Measurements from ENCODE around the gene CHURC1.

The CHURC1 gene

DNA sequence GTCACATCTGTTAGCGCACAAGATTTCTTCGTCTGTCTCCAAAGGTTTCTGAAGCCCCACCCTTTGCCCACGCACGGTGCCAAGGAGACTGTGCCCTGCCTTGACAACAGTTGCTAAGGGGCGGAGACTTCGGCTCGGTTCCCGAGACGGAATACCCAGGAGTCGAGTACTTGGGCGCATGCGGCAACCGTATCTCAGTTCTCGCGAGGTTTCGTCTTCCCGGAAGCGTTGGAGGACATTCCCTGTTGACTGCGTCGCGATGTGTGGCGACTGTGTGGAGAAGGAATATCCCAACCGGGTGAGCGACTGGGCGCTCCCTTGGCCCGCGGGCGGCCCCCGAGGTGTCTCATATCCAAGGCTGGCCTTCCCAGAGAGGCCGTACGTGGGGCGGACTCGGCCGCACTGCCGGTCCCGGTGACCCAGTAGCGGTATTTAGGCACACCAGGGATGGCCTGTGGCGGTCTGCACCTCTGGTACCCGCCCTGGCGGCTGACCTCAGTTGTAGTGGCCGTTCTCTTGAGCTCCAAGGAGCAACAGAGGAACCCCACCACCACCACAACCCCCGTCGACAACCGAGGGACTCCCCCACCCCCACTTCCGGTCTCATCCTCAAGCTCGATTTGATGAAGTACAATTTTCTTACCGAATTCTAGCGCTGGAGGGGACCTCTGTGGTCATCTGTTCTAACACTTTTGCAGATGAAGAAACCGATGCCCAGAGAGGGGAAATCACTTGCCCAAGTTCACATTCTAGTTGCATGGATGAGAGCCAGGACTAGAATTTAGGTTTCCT is at the start of gene CHURC1:
TSS of gene CHURC1 (plus strand) at position 219 of the 792 bp plus-strand sequence. CDS start at position 260, 41 bp downstream.
- peak; percentile 97 for DNase-seq (ENCODE audit: low spot score)

DNA sequence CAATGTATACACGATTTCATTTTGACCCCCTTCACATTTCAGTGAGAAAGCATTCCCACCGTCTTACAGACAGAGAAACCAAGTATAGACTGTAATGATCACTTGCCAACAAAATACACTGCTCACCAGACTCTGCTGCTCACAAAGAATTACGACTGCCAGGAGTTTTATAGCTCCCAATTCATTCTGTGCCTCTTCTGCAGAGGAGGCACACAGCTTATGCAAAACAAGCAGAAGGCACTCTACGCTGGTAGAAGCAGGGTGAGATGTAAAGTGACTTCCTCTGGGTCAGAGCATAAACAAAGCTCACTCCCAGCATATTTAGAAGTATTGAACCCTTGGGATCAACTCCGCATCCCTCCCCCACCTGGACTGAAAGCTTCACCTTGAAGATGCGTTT is 49.1 kb upstream of the CHURC1 start:
- peak; percentile 9 for DNase-seq (ENCODE audit: low spot score)

DNA sequence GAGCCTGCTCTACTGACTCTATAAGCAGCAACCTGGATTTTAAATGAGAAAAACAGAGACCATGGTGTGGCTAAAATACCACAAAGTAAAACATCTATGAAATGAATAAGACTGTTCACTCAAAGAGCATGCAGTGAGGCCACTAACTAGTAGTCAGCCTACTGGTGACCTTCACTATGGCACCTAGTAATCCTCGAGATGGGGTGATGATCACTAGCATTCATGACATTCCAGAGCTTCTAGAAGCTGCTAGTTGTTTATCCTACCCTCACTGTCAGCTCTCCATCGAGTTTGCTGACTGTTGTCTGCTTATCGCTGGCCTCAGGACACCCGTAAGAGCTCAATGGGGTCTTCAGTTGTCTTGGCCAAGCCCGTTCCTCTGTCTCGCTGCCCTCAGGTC is 48.3 kb upstream of the CHURC1 start:
- DNase-seq (ENCODE audit: low spot score) = no peak

DNA sequence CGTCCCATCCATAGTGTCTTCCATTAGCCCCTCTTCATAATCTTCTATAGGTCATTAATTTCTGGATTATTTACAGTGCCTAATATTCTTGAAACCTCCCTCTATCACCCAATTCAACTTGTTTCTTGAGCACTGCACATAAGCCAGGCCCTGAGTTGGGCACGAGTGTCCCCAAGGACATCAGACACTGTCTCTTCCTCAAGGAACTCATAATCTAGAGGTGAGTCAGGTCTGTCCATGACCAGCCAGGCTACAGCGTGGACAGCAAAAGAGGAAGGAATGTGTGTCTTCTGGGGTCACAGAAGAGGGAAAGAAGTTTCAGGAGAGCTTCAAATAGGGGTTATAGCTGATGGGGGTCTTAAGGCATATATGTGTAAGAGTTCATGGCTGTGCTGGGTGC is 47.1 kb upstream of the CHURC1 start:
- DNase-seq (ENCODE audit: low spot score) = no peak

DNA sequence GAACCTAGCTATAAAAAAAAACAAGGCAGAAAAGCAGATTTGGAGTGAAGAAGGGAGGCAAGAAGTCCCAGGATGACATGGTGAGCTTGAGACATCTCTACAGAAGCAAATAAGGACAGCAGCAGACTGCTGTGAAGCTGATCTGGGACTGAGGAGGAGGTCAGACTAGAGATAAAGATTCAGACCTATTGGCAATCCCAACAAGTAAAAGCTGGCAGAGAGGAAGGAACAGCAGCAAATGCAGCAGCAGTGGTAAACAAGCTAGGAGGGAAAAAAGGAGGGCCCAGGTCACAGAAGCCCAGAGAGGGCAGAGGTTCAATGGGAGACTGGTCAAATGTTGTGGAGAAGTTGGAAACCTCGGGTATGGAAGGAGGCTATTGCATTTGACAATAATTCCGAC is 45.9 kb upstream of the CHURC1 start:
- no peak for DNase-seq (ENCODE audit: low spot score)

DNA sequence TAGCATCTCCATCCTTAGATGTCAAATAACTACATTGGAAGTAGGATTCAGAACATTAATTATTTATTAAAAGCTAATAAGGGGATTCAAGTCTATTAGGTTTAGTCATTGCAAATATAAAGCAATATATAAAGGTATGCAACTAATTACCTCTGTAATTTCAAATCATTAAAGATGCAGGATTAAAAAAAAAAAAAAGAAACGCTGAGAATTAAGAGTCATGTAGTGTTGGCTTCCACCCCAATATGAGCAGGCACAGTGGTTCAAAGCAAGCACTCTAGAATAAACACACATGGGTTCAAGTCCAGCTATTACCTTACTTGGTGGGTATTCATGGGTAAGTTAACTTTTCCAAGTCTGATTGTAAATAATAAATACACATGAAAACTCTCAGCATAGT is 45.4 kb upstream of the CHURC1 start:
- DNase-seq (ENCODE audit: low spot score) = no peak

DNA sequence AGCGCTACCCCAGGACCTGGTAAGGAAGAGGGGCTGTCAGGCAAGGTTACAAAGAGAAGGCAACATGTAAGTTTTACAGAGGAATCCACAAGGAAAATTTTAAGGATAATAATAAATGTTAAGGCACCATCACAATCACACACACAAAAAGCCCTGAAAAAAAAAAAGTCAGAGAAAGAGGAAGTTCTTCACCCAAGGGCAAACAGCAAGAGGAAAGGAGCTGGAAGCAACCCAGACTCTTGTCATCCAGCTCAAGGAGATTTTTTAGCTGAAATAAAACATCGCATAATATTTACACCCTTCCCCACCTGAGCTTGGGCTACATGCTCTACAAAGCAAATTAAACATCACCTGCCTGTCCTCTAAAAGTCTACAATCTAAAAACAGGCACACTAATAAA is 44.1 kb upstream of the CHURC1 start:
- no peak for DNase-seq (ENCODE audit: low spot score)

DNA sequence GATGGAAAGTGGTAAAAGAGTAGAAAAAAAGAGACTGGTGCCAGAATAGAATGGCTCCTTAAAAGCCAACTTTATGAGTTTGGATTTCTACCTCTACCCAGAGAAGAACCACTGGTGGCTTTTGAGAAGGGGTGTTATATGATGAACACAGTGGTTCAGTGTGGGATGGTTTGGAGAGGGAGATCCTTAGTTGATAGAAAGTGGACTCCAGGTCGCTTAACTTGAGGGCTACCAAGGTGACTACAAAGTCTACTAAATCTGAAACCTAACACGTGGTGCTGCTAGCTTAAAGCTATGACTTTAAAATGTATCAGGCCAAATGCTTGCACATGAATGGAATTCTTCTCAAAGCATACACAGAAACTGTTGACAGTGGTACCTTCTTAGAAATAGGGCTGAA is 42.9 kb upstream of the CHURC1 start:
- DNase-seq (ENCODE audit: low spot score) = no peak

DNA sequence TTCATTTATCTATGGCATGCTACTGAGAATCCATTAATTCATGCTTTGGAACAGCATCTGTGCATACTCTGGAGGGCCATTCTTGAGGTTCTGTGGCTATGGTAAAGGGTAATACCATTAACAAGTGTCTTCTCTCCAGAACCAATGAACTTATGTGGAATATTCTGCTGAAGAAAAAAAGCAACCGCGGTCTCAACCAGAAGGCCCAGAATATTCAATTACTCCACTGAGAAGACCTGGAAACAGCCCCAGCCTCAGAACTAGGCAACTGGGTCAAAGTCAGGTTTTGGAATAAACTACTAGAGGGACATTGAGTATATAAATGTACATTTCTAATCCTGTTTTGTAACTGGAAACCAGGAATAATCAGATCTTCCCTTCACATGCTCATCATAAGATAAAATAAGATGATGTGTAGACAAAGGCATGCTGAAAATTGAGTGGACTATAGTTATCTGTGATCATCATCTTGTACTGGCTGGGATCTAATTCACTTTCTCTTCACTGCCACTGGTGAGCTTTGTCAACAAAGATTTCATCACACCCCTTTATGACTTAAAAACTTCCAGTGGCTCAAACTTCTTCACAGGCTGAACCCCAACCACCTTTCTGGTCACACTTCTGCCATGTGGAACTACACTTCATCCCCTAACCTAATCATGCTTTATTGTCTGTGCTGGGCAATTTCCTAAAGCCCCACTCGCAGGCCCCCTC is 40.6 kb upstream of the CHURC1 start:
- no peak for DNase-seq (ENCODE audit: low spot score)

DNA sequence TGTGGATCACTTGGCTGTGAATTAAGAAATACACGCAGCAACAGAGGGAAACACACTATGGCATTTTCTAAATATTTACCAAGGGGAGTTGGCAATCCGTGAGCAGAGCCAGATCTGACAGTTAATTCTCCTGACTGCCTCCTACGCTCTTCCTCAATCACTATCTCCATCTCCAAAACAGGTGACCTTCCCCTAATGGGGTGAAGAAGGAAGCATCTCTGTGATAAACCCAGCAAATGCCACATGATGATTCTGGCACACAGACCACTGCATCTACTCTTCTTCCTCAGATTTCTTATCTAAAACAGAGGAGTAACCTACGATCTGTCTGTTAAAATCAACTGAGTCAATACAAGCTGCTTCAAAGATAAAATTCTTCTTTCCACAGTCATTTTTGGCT is 38.9 kb upstream of the CHURC1 start:
- no peak for DNase-seq (ENCODE audit: low spot score)

DNA sequence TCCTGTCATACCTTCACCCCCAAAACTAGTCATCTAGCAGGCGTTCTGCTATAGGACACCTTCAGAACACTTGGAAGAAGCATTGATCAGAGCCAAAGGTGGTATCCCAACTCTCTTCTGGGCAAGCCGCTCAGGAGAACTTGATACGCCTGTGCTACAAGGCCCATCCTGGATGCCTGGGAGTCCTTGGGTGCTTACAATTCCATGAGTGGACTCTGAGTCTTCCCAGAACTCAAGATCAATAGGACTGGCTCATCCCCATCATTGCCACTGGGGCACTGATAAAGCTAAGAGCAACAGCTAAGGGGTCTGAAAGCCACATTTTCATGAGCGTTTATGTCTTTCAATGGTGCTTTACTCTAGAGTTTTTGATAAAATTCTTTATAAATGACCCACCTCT is 36.4 kb upstream of the CHURC1 start:
- DNase-seq (ENCODE audit: low spot score) = no peak

DNA sequence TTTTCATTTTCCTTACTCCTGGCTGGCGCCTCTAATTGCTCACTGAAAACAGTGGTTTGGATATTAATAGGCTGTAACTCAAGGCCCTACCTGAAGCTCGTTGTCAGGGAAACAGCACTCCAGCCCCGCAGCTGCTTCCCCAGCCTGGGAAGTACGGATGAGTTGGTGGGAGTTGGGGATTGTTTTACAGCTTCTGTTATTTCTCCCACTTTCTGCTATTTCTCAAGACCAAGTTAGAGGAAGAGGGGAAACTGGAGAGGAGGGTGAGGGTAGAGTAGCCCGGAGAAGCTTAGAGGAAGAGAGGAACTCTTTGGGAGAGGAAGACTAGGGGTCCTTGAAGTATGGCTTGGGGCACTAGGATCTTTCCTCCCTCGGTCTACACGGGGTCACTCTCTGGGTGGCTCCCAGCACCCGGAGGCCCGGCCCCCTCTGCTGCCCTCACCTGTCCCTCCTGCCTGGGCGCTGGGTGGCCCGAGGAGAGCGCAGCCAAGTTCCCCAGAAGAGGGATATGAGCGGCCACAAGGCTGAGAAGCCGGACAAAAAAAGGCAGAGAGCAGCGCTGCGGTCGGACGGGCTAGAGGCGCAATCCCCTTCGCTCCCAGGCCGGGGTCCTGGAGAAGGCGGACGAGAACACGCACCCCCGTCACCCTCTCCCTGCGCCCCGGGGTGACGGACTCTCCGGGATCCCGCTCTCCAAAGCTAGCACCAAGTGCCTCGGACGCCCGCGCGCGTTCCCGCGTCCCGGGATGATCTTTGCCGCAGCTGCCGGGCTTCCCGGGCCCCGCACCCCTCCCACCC is 35.2 kb upstream of the CHURC1 start:
- DNase-seq (ENCODE audit: low spot score) = peak; percentile 51

DNA sequence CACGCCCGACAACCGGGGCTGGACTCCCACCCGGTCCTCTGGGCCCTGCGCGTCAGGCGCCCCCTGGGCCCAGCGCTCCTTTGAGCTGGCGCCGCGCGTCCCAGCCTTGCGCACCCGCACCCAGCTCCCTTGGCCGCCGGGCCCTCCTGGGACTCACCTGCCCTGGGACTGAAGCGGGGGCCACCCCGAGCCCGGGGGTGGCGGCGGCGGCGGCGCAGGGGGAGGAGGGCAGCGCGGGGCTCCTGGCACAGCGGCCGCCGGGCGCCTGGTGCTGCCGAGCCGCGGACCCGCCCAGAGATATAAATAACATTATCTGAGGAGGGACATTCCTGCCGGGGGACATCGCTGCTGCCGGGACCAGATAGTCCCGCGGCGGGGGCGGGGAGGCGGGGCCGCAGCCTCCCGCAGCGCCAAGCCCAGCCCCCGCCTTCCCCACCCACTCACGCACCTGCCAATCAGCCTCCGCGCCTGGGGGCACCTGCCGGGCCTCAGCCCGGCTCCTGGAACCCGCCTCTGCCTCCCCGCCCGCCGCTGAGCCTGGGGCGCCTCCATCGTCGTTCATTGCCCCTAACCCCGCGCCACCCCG is 34.5 kb upstream of the CHURC1 start, which contains the start of gene SPTB:
TSS of gene SPTB (minus strand) at position 273 of the 586 bp plus-strand sequence. CDS start 56,813 bp downstream, outside the sequence.
- peak; percentile 27 for DNase-seq (ENCODE audit: low spot score)

DNA sequence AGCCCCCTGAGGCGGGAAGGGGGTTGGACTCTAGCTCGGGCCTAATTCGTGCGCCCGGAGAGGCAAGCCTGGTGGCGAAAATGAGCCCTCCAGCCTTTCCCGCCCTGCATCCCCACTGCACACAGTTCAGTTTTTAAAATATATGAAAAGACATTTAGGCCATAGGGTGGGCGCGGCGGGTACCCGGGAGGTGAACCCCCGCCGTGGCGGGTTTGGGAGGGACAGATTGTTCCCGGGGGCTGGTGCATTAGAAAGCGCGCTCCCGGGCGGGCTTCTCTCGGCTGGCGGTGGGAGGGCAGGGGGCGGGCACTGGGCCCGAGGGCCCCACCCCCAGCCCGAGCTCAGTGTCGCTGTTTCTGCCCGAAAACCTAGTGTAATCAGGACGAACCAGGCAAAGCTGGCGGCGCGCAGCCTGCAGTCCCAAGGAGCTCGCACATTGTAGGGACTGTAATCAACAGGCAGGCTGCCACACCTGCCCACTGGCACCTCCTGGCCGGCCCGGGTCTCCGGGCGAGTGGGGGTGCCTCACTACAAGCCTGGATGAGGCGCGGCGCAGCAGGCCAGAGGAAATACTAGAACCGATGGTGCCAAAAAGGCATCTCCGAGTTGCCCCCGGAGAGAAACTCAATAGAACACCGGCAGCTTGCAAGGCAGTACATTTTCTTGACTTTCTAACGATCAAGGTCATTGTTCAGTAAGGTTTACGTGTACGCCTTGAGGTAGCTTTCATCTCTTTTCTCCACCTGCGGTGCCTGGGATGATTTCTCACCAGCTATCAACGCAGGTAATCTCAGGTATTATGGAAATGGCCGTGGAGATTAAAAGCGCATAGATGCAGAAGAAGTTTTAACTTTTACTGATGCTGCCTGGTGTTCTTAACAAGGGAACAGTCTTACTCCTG is 33.8 kb upstream of the CHURC1 start:
- DNase-seq (ENCODE audit: low spot score) = peak; percentile 53

DNA sequence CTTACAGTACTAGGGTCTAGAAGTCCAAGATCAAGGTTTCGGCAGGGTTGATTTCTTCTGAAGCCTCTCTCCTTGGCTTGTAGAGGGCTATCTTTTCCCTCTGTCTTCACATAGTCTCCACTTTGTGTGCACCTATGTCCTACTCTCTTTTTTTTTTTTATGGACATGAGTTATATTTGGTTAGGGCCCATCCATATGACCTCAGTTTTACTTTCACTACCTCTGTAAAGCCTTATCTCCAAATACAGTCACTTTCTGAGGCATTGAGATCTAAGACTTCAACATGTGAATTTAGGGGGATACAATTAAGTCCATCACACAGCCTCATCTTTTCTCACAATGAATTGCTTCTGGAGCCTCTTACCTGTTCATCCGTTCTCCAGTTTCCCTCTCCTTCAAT is 28.7 kb upstream of the CHURC1 start:
- DNase-seq (ENCODE audit: low spot score) = no peak

DNA sequence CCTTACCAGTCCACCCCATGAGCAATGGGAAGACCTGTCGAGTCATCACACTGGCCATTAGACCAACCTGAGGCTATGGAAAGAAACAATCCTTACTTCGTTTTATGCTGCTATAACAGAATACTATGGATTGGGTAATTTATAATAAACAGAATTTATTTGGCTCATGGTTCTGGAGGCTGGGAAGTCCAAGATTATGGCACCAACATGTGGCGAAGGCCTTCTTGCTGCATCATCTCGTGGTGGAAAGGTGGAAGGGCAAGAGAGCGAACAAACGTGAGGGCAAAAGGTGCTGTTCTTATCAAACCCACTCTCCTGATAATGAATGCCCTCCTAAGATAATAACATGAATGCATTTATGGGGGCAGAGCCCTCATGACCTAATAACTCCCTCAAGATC is 24.9 kb upstream of the CHURC1 start:
- no peak for DNase-seq (ENCODE audit: low spot score)

DNA sequence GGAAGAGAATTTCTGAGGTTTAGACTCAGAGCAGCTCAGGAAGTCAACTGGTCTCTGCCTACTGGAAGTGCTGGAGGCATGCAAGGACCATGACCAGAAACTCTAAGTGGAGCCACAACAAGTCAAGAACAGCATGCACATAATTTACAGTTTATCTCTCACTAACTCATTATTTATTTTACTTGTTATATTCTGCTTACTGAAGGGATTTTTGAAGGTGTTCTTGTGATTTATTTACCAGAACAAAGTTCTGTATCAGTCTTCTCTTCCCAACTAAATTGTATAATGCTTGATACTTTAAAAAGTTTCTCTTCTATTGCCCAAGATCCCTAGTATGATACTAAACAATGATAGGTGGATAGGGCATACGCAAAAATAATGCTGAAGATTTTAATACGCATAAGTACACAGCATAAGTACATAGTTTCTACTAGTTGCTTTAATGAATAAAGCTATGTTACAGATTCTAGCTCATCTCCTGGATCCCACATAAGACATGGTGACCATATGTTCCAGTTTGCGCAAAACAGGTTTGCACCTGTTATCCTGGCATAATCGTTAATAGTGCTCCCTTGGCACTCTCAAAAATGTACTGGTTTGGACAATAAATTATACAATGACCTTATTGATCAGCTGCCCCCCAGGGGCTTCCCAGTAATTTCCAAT is 22.9 kb upstream of the CHURC1 start:
- DNase-seq (ENCODE audit: low spot score) = no peak

DNA sequence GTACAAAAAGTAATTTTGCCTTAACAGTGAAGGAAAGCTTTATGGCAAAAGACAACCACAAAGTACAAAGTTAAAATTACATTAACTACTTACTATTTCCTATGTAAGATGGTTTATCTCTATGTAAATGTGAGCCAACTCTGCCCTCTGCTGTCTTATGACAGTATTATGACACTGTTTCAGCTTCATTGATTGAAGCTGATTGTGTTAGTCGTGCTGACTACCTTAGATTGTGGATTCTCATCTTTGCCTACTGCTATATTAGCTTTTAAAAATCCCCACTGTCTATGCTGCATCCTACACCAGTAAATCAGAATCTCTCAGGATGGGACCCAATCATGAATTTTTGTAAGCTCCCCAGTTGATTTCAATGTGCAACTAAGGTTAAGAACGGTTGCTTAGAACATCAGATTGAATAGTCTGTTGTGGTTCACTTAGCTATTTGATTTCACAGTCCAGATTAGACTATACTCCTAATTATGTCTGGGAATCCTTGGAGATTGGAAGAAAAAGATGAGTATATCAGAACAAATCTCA is 22.3 kb upstream of the CHURC1 start:
- peak; percentile 53 for DNase-seq (ENCODE audit: low spot score)

DNA sequence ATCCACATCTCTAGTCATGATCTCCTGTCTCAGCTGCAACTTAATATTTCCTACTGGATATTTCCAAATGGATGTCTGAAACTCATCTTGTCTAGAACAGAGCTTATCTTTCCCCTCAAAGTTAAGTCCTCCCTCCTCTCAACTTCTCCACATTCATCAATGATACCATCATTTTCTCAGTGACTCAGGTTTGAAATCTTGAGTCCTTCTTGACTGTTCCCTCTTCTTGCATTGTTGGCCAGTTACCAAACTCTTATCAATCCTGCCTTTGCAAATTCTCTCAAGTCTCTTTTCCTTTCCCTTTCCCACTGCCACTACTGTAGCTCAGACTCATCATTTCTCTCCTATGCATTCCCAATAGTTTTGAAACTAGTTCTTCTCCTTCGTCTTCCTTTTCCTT is 14.3 kb upstream of the CHURC1 start:
- DNase-seq (ENCODE audit: low spot score) = no peak

DNA sequence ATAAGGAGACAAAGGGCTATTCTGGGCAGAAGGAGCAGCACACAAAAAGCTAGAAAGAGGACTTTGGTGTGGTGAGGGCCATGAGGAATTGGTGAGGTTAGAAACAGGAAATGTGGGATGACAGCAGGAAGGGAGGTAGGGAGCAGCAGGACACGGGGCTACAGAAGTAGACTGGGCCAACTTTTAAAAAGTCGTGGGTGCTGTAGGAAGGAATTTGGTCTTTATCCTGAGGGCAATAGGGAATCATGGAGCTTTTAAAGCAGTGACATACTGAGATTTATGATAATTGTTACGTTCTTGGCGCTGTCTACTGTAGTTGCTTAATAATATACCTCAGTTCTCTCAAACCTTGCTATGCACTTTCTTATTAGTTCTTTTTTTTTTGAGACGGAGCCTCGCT is 8.2 kb upstream of the CHURC1 start:
- DNase-seq (ENCODE audit: low spot score) = no peak
